H9 (cell line): Measurements from ENCODE around the gene TMPRSS9. TPM values are rescaled to one million over a fixed set of nuclear protein-coding genes. Genes with fewer than 3 reads are reported as not detected.

Experiments
- DNase-seq: peaks from one replicate; pipeline ENCODE4 v3.0.0-alpha.2; 2017
- H2AFZ ChIP-seq: one replicate; pipeline ENCODE4 v1.6.1; 2013; ENCODE audit warnings: mild to moderate bottlenecking, low read length, control low read depth, moderate library complexity
- H2AK5ac ChIP-seq: 2 replicates; pipeline ENCODE4 v1.6.1; 2013; ENCODE audit warnings: low read length, control low read depth, mixed read lengths; ENCODE audit not compliant: insufficient read length
- H2BK120ac ChIP-seq: one replicate; pipeline ENCODE4 v1.6.1; 2013; ENCODE audit warnings: low read depth, mild to moderate bottlenecking, low read length, control low read depth, inconsistent platforms; ENCODE audit not compliant: poor library complexity, severe bottlenecking
- H2BK12ac ChIP-seq: 2 replicates; pipeline ENCODE4 v1.6.1; 2013; ENCODE audit warnings: low read length, control low read depth, mixed read lengths, low read depth; ENCODE audit not compliant: insufficient read length
- H2BK15ac ChIP-seq: 2 replicates; pipeline ENCODE4 v1.6.1; 2013; ENCODE audit warnings: low read depth, low read length, control low read depth
- H2BK20ac ChIP-seq: one replicate; pipeline ENCODE4 v1.6.1; 2013; ENCODE audit warnings: low read depth, mild to moderate bottlenecking, low read length, control low read depth, inconsistent platforms; ENCODE audit not compliant: poor library complexity, severe bottlenecking
- H2BK5ac ChIP-seq: 2 replicates; pipeline ENCODE4 v1.6.1; 2013; ENCODE audit warnings: low read length, control low read depth, mixed read lengths; ENCODE audit not compliant: insufficient read length
- H3K14ac ChIP-seq: 2 replicates; pipeline ENCODE4 v1.6.1; 2013; ENCODE audit warnings: low read length, control low read depth; ENCODE audit not compliant: insufficient read depth
- H3K18ac ChIP-seq: 2 replicates; pipeline ENCODE4 v1.6.1; 2013; ENCODE audit warnings: low read depth, mild to moderate bottlenecking, mixed read lengths, low read length, control low read depth; ENCODE audit not compliant: insufficient read length
- H3K23ac ChIP-seq: 2 replicates; pipeline ENCODE4 v1.6.1; 2013; ENCODE audit warnings: low read length, control low read depth, mixed read lengths, low read depth; ENCODE audit not compliant: insufficient read length
- H3K23me2 ChIP-seq: 2 replicates; pipeline ENCODE4 v1.6.1; 2013; ENCODE audit warnings: low read depth, mild to moderate bottlenecking, mixed read lengths, low read length, control low read depth; ENCODE audit not compliant: insufficient read length, poor library complexity, severe bottlenecking
- H3K27ac ChIP-seq: 2 replicates; pipeline ENCODE4 v1.5.1; 2013; ENCODE audit warnings: low read length, control low read depth, mixed read lengths, low read depth; ENCODE audit not compliant: insufficient read length
- H3K27me3 ChIP-seq: 2 replicates; pipeline ENCODE4 v1.6.1; 2013; ENCODE audit warnings: low read length, control low read depth, inconsistent platforms; ENCODE audit not compliant: insufficient read depth
- H3K4ac ChIP-seq: 2 replicates; pipeline ENCODE4 v1.6.1; 2013; ENCODE audit warnings: low read depth, mild to moderate bottlenecking, control low read depth, inconsistent platforms, low read length, moderate library complexity
- H3K4me1 ChIP-seq: 2 replicates; pipeline ENCODE4 v1.6.1; 2013; ENCODE audit warnings: low read length, control low read depth, inconsistent platforms; ENCODE audit not compliant: insufficient read depth
- H3K4me2 ChIP-seq: 2 replicates; pipeline ENCODE4 v1.6.1; 2013; ENCODE audit warnings: low read length, control low read depth, mixed read lengths; ENCODE audit not compliant: insufficient read length, insufficient read depth
- H3K56ac ChIP-seq: 2 replicates; pipeline ENCODE4 v1.6.1; 2013; ENCODE audit warnings: low read depth, mild to moderate bottlenecking, mixed read lengths, low read length, control low read depth; ENCODE audit not compliant: insufficient read length
- H3K79me1 ChIP-seq: 2 replicates; pipeline ENCODE4 v1.6.1; 2013; ENCODE audit warnings: low read depth, mild to moderate bottlenecking, moderate library complexity, low read length, control low read depth, inconsistent platforms; ENCODE audit not compliant: insufficient read depth, poor library complexity, severe bottlenecking
- H3K79me2 ChIP-seq: 2 replicates; pipeline ENCODE4 v1.6.1; 2013; ENCODE audit warnings: low read length, control low read depth, inconsistent platforms; ENCODE audit not compliant: insufficient read depth
- H3K9ac ChIP-seq: 2 replicates; pipeline ENCODE4 v1.6.1; 2013; ENCODE audit warnings: low read length, control low read depth, mixed read lengths; ENCODE audit not compliant: insufficient read length; ENCODE audit errors: extremely low read depth
- H3K9me3 ChIP-seq: one replicate; pipeline ENCODE4 v1.6.1; 2013; ENCODE audit warnings: low read depth, low read length, inconsistent platforms; ENCODE audit not compliant: control insufficient read depth
- H3T11ph ChIP-seq: one replicate; pipeline ENCODE4 v1.6.1; 2013; ENCODE audit warnings: mild to moderate bottlenecking, low read length, control low read depth, inconsistent platforms
- H4K20me1 ChIP-seq: one replicate; pipeline ENCODE4 v1.6.1; 2013; ENCODE audit not compliant: control insufficient read depth, insufficient read length, insufficient read depth
- H4K5ac ChIP-seq: 2 replicates; pipeline ENCODE4 v1.6.1; 2013; ENCODE audit warnings: low read depth, mild to moderate bottlenecking, mixed read lengths, low read length, control low read depth; ENCODE audit not compliant: insufficient read length
- H4K8ac ChIP-seq: replicated peaks from 2 replicates; pipeline ENCODE4 v1.6.1; 2013; ENCODE audit warnings: low read length, control low read depth, mixed read lengths, low read depth; ENCODE audit not compliant: insufficient read length
- H4K91ac ChIP-seq: 2 replicates; pipeline ENCODE4 v1.6.1; 2013; ENCODE audit warnings: low read depth, mild to moderate bottlenecking, moderate library complexity, mixed read lengths, low read length, control low read depth; ENCODE audit not compliant: insufficient read length
- H3K27ac Mint-ChIP-seq, 3 experiments: 2 replicates in 2 of 3; 3 replicates in 1 of 3; pipeline ENCODE4 v1.8.0; 2020 to 2021; ENCODE audit warnings: mixed read lengths in 3 of 3, mild to moderate bottlenecking in 1 of 3, moderate library complexity in 1 of 3
- H3K27me3 Mint-ChIP-seq: 2 replicates; pipeline ENCODE4 v1.8.0; 2021; ENCODE audit warnings: low read depth, mild to moderate bottlenecking, moderate library complexity, mixed read lengths
- H3K36me3 Mint-ChIP-seq, 3 experiments: 2 replicates in 2 of 3; 3 replicates in 1 of 3; pipeline ENCODE4 v1.8.0; 2020 to 2021; ENCODE audit warnings: low read depth in 3 of 3, mixed read lengths in 3 of 3; ENCODE audit not compliant: insufficient read depth in 1 of 3
- H3K4me1 Mint-ChIP-seq, 2 experiments: 2 replicates each; pipeline ENCODE4 v1.8.0; 2020; ENCODE audit warnings: mixed read lengths in 2 of 2
- H3K4me3 Mint-ChIP-seq, 2 experiments: 2 replicates in 1 of 2; 3 replicates in 1 of 2; pipeline ENCODE4 v1.8.0; 2020 to 2021; ENCODE audit warnings: mild to moderate bottlenecking in 2 of 2, mixed read lengths in 2 of 2, moderate library complexity in 1 of 2
- H3K9me3 Mint-ChIP-seq, 2 experiments: 2 replicates in 1 of 2; 3 replicates in 1 of 2; pipeline ENCODE4 v1.8.0; 2020; ENCODE audit warnings: mild to moderate bottlenecking in 2 of 2, mixed read lengths in 2 of 2, moderate library complexity in 1 of 2
- WGBS: extraction: QIAGEN DNeasy Blood & Tissue Kit; methylation state at CpG from one replicate; pipeline ENCODE4 v1.1.7; 2013; ENCODE audit warnings: missing lambda C conversion rate, low lambda C conversion rate, mixed read lengths; ENCODE audit not compliant: insufficient read length; ENCODE audit errors: extremely low coverage; 5-methylcytosine and 5-hydroxymethylcytosine counted together
- total RNA-seq: library from RNA; stranded (reverse); gene quantifications from 2 replicates; pipeline ENCODE4 v1.2.1, GENCODE V29; 2021
- TF ChIP-seq, protein P1 (sequence below): fragments of 200-600 bp; sonication (generic); conservative IDR thresholded peaks from 3 replicates; pipeline ENCODE4 v1.8.0; 2021; ENCODE audit warnings: antibody characterized with exemption, mild to moderate bottlenecking

TMPRSS9 gene
- total RNA-seq, 1 experiment from 2014 or later, result 0.24 TPM

DNA sequence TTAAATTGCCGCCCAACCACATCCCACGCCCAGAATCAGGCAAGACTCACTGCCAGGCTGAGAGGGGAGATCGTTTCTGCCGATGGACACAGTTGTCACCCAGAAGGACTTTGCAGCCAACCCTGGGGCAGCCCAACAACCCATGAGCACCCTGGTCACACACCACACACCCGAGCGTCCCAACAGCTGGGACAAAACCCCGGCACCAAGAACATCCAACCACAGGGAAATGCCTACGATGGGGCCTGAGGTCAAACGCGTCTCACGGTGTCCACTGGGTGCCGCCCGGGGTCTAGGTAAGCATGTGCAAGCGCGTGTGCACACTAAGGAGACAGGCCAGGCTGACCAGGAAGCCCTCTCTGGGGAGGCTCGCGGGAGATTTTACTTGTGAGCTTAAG is 83.7 kb downstream of the TMPRSS9 start:
- no peak overlapping the region for H4K8ac ChIP-seq
- H3T11ph ChIP-seq, result no peak overlapping the region
- H3K14ac ChIP-seq, result no peak overlapping the region
- no peaks in the 10 kb centered on the region for H3K4me1 ChIP-seq
- DNase-seq, result no peak
- Mint-ChIP-seq H3K9me3 (no peaks in the 10 kb centered on the region; a peak in 1 of 5 replicates), H3K27ac (peak overlapping the region in 2 of 3 experiments; percentile 2 to 54; a peak in 3 of 7 replicates), H3K4me3 (no peak overlapping the region), H3K36me3 (peaks cover 13 to 34% (median 31%) of the 10 kb centered on the region in 3 experiments; a peak in 6 of 7 replicates), H3K27me3 (no peaks in the 10 kb centered on the region; the same call in 1 of the 2 replicates), H3K4me1 (peaks cover 10% of the 10 kb centered on the region in 2 experiments; a peak in 3 of 4 replicates)
- no peak overlapping the region for H2BK120ac ChIP-seq
- no CpG with 5 or more reads among the region's 17 CpGs for WGBS
- H4K91ac ChIP-seq, result no peak overlapping the region
- H3K9ac ChIP-seq, result no peak overlapping the region
- H3K27ac ChIP-seq, result no peak overlapping the region
- H3K4me2 ChIP-seq, result no peak overlapping the region
- H2BK5ac ChIP-seq, result no peak overlapping the region
- no peak overlapping the region for H3K56ac ChIP-seq
- H2AK5ac ChIP-seq, result no peak overlapping the region
- H3K18ac ChIP-seq, result no peak overlapping the region
- H3K79me1 ChIP-seq, result peaks cover 5% of the 10 kb centered on the region
- TF ChIP-seq, protein P1, sequence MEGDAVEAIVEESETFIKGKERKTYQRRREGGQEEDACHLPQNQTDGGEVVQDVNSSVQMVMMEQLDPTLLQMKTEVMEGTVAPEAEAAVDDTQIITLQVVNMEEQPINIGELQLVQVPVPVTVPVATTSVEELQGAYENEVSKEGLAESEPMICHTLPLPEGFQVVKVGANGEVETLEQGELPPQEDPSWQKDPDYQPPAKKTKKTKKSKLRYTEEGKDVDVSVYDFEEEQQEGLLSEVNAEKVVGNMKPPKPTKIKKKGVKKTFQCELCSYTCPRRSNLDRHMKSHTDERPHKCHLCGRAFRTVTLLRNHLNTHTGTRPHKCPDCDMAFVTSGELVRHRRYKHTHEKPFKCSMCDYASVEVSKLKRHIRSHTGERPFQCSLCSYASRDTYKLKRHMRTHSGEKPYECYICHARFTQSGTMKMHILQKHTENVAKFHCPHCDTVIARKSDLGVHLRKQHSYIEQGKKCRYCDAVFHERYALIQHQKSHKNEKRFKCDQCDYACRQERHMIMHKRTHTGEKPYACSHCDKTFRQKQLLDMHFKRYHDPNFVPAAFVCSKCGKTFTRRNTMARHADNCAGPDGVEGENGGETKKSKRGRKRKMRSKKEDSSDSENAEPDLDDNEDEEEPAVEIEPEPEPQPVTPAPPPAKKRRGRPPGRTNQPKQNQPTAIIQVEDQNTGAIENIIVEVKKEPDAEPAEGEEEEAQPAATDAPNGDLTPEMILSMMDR, result no peak
- H3K27me3 ChIP-seq, result no peaks in the 10 kb centered on the region
- H2BK15ac ChIP-seq, result no peak overlapping the region
- H2AFZ ChIP-seq, result no peak overlapping the region
- H4K5ac ChIP-seq, result no peak overlapping the region
- no peaks in the 10 kb centered on the region for H4K20me1 ChIP-seq
- no peaks in the 10 kb centered on the region for H3K9me3 ChIP-seq
- H3K4ac ChIP-seq, result no peak overlapping the region
- H2BK20ac ChIP-seq, result no peak overlapping the region
- peaks cover 15% of the 10 kb centered on the region; the same call in 1 of the 2 replicates for H3K79me2 ChIP-seq
- no peaks in the 10 kb centered on the region for H3K23me2 ChIP-seq
- H2BK12ac ChIP-seq, result no peak overlapping the region
- H3K23ac ChIP-seq, result no peak overlapping the region
